OCI-LY7 (cell line): Measurements from ENCODE around the gene BAHD1. TPM values are rescaled to one million over a fixed set of nuclear protein-coding genes. Genes with fewer than 3 reads are reported as not detected.

Experiments
- BruUV-seq: library from RNA; stranded (reverse); fragments of 400-500 nt; replicated peaks from 2 replicates; lab custom pipeline; 2021; lab: Mats Ljungman, UMichigan
- CTCF ChIA-PET: fragments of 300-600 bp; sonication (Branson Sonifier 250); formaldehyde crosslinking; loops from one replicate; lab custom pipeline; 2022; ENCODE audit warnings: antibody characterized with exemption; ENCODE audit not compliant: unreplicated experiment; lab: Charles Lee
- POLR2A ChIA-PET: fragments of 300-600 bp; sonication (Branson Sonifier 250); formaldehyde crosslinking; loops from one replicate; lab custom pipeline; 2022; ENCODE audit warnings: antibody characterized with exemption; lab: Charles Lee
- DNase-seq: peaks from one replicate; pipeline ENCODE4 v3.0.0-alpha.2; 2015; ENCODE audit warnings: low spot score
- H2AFZ ChIP-seq: fragments of 200-600 bp; sonication (generic), shearing (Covaris generic); 2 replicates; pipeline ENCODE4 v1.6.1; 2014; ENCODE audit warnings: mild to moderate bottlenecking, antibody characterized with exemption, low read length, moderate library complexity
- H3K27ac ChIP-seq: fragments of 200-600 bp; sonication (generic); 2 replicates; pipeline ENCODE4 v1.5.1; 2014; ENCODE audit warnings: mixed run types, low read depth, mild to moderate bottlenecking, moderate library complexity, low read length, inconsistent platforms; ENCODE audit not compliant: poor library complexity, severe bottlenecking
- H3K36me3 ChIP-seq: fragments of 200-600 bp; sonication (generic); 2 replicates; pipeline ENCODE4 v1.6.1; 2014; ENCODE audit warnings: mild to moderate bottlenecking, antibody characterized with exemption, low read length, moderate library complexity, mixed read lengths; ENCODE audit not compliant: insufficient read depth
- H3K4me1 ChIP-seq: fragments of 200-600 bp; sonication (generic); 2 replicates; pipeline ENCODE4 v1.5.1; 2014; ENCODE audit warnings: mild to moderate bottlenecking, low read length; ENCODE audit not compliant: insufficient read depth, poor library complexity, severe bottlenecking
- H3K4me2 ChIP-seq: fragments of 200-600 bp; sonication (generic); 2 replicates; pipeline ENCODE4 v1.6.1; 2014; ENCODE audit warnings: mild to moderate bottlenecking, low read length
- H3K4me3 ChIP-seq: fragments of 200-600 bp; sonication (generic); 2 replicates; pipeline ENCODE4 v1.5.1; 2014; ENCODE audit warnings: mild to moderate bottlenecking, low read depth, low read length; ENCODE audit not compliant: poor library complexity, severe bottlenecking
- H3K79me2 ChIP-seq: fragments of 200-600 bp; sonication (generic); 2 replicates; pipeline ENCODE4 v1.6.1; 2016; ENCODE audit warnings: low read depth, mild to moderate bottlenecking, low read length, moderate library complexity, mixed read lengths; ENCODE audit not compliant: insufficient read depth
- H3K9me2 ChIP-seq: fragments of 200-600 bp; sonication (generic); 2 replicates; pipeline ENCODE4 v1.6.1; 2016; ENCODE audit warnings: mild to moderate bottlenecking, low read length, mixed read lengths; ENCODE audit not compliant: insufficient read depth
- H3K9me3 ChIP-seq: fragments of 200-600 bp; sonication (generic); 2 replicates; pipeline ENCODE4 v1.6.1; 2014; ENCODE audit warnings: mild to moderate bottlenecking, mixed run types, low read length, mixed read lengths
- H4K20me1 ChIP-seq: fragments of 200-600 bp; sonication (generic); 2 replicates; pipeline ENCODE4 v1.6.1; 2014; ENCODE audit warnings: mild to moderate bottlenecking, antibody characterized with exemption, low read length, moderate library complexity, mixed read lengths; ENCODE audit not compliant: insufficient read depth
- CTCF ChIP-seq: fragments of 200-600 bp; sonication (generic); conservative IDR thresholded peaks from 2 replicates; pipeline ENCODE4 v1.5.1; 2014; ENCODE audit warnings: mild to moderate bottlenecking, antibody characterized with exemption, low read length, moderate library complexity, mixed read lengths
- EZH2phosphoT487 ChIP-seq: fragments of 200-600 bp; sonication (generic); IDR thresholded peaks from 2 replicates; pipeline ENCODE4 v1.6.1; 2018; ENCODE audit warnings: low read depth, borderline replicate concordance, mild to moderate bottlenecking, mixed run types, antibody characterized with exemption, low read length, moderate library complexity, mixed read lengths
- intact Hi-C: fragments of 100-400 bp; cut with micrococcal nuclease; formaldehyde crosslinking; loops from one replicate; pipeline ENCODE4 v1.10.0; 2022; ENCODE audit not compliant: unreplicated experiment
- total RNA-seq, 2 experiments: library from RNA; depleted of rRNA in 1 of 2; stranded (reverse); fragments of >200 nt in 1 of 2; shearing (Covaris generic) in 1 of 2; gene quantifications; 2 replicates each; pipeline ENCODE4 v1.2.3, GENCODE V29; 2014 to 2022

Gene BAHD1
- total RNA-seq, 2 experiments from 2014 or later = 15.0 to 22.3 TPM

DNA sequence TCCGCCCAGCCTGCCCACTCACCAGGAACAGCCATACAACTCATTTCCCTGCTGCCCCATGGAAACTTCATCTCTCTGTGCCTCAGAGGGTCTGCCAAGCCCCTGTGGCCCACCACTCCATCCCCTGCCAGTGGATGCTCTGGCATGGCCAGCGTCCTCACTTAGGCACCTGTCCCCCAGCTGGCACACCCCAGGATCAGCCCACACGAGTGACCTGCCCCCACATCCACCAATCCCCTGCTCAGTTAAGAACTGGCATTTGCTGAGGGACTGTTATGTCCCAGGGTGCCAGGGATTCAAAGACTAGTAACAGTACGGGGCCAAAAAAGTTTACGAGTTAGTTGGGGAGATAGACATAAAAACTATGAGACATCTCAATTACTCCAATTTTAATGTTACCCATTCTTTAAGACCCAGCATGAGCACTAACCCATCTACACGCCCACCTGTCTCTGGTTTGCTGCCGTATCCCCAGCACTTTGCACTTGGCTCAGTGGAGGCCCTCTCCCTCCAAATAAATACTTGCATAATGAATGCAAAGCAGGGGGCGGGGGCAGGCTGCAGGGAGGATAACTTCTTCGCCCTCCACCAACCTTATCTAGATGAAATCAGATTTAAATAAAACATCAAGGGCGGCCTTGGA lies 11.6 kb upstream of the BAHD1 start:
- no TSS peak for BruUV-seq
- H3K79me2 ChIP-seq = no peaks in the 10 kb centered on the region
- H4K20me1 ChIP-seq = no peaks in the 10 kb centered on the region
- H3K4me3 ChIP-seq = no peak overlapping the region
- CTCF ChIA-PET = no interaction called here
- no peak overlapping the region for H2AFZ ChIP-seq
- POLR2A ChIA-PET = no interaction called here
- TF ChIP-seq EZH2phosphoT487 = no peak
- TF ChIP-seq CTCF = no peak
- H3K27ac ChIP-seq = no peak overlapping the region
- no peak overlapping the region for H3K4me2 ChIP-seq
- H3K36me3 ChIP-seq = no peaks in the 10 kb centered on the region
- no peaks in the 10 kb centered on the region for H3K4me1 ChIP-seq
- H3K9me3 ChIP-seq = no peaks in the 10 kb centered on the region
- DNase-seq = no peak
- intact Hi-C loops = no loop called here
- no peaks in the 10 kb centered on the region for H3K9me2 ChIP-seq

DNA sequence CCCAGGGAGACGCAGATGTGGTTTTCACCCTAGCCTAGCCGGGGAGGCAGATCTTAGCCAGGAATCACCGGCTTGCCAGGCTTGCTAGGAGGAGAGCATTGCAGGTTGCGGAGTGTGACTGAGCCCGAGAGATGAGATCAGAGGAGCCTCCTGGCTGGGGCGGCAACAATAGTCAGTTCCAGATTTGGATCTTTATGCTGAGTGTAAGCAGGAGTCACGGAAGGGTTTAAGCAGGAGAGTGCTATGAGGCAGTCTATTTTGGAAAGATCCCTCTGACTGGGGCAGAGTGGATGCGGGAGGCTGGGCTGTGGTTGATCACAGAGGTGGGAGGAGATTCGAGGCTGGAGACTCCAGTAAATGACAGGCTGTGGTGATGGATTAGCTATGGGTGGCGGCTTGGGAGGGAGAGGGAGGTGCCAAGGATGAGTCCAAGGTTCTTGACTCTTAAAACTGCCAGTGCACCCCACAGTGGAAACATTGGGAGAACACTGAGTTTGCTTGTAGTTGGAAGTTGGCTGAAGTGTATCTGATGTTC lies 10.4 kb upstream of the BAHD1 start:
- no peaks in the 10 kb centered on the region for H3K36me3 ChIP-seq
- ChIA-PET CTCF (no interaction called here), POLR2A (interaction anchor here (0.7 kb wide), 1 partner anchor 1055 kb away, joined by 3 read pairs; no protein-coding TSS in a partner anchor)
- DNase-seq = no peak
- no TSS peak for BruUV-seq
- H3K9me2 ChIP-seq = no peaks in the 10 kb centered on the region
- H3K27ac ChIP-seq = no peak overlapping the region
- intact Hi-C loops = no loop called here
- H3K79me2 ChIP-seq = no peaks in the 10 kb centered on the region
- H3K9me3 ChIP-seq = no peaks in the 10 kb centered on the region
- no peaks in the 10 kb centered on the region for H4K20me1 ChIP-seq
- no peak overlapping the region for H3K4me3 ChIP-seq
- H2AFZ ChIP-seq = no peak overlapping the region
- H3K4me2 ChIP-seq = no peak overlapping the region
- H3K4me1 ChIP-seq = no peaks in the 10 kb centered on the region
- TF ChIP-seq CTCF = no peak

DNA sequence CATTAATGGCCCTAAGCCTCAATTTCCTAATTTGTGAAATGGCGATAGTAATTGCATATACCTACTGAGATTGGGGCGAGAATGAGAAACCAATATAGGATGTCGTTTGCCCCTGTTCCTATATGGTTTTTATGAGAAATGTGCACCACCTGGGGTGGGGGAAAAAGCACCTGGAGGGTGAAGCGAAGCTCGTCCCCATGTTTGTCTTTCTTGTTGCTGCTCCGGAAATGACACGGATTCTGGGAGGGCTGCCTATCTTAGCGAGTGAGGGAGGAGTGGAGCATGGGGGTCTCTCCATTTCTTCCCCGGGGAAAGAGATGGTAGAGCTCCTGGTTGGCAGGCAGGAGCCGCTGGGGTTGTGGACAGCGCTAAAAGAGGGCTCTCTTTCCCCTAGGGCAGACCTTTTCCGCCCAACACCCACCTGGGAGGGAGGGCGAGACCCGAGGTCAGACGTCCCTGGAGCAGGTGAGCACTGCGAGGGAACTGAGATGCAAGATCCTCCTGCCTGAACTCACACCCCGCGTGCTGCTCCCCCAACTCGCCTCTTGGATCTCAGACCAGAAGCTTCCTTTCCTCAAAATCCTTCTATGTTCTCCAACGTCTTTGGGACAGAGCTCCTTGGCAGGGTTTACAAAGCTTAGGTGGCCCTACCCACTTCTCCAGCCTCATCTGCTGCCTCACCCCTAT lies 5.6 kb upstream of the BAHD1 start:
- BruUV-seq = no TSS peak
- POLR2A ChIA-PET = no interaction called here
- H2AFZ ChIP-seq = no peak overlapping the region
- H3K4me1 ChIP-seq = peaks cover 10% of the 10 kb centered on the region
- no peaks in the 10 kb centered on the region for H3K9me2 ChIP-seq
- DNase-seq = no peak
- TF ChIP-seq EZH2phosphoT487 = no peak
- TF ChIP-seq CTCF = no peak
- H3K4me3 ChIP-seq = no peak overlapping the region
- no peaks in the 10 kb centered on the region for H4K20me1 ChIP-seq
- H3K27ac ChIP-seq = no peak overlapping the region
- intact Hi-C loops = no loop called here
- CTCF ChIA-PET = no interaction called here
- no peak overlapping the region for H3K4me2 ChIP-seq
- no peaks in the 10 kb centered on the region for H3K9me3 ChIP-seq
- no peaks in the 10 kb centered on the region for H3K79me2 ChIP-seq
- no peaks in the 10 kb centered on the region for H3K36me3 ChIP-seq
